Measurements from ENCODE around the gene ZNF473.
"Not testable (repeated sequence)": the region's sequence is repeated elsewhere in the genome, so short reads cannot be mapped to it uniquely, and the experiment has no call there.

The ZNF473 gene

GRCh38 chr19:50087153-50087552 lies 61.3 kb downstream of the ZNF473 start:
- H3K27me3 ChIP-seq (ENCODE audit: control insufficient read depth in 5 of 5, insufficient read depth in 4 of 5, low read length in 5 of 5); H3K27ac ChIP-seq (ENCODE audit: low read depth, low read length); H3K4me1 ChIP-seq (ENCODE audit: control insufficient read depth in 5 of 5, insufficient read depth in 5 of 5, low read length in 5 of 5); H3K36me3 ChIP-seq (ENCODE audit: control insufficient read depth in 5 of 5, insufficient read depth in 5 of 5, low read length in 5 of 5); H3K9me3 ChIP-seq (ENCODE audit: control insufficient read depth in 5 of 5, low read length in 5 of 5); H3K9ac ChIP-seq (ENCODE audit: low read length in 5 of 5); H3K4me3 ChIP-seq (ENCODE audit: low read depth in 1 of 5, low read length in 5 of 5): not testable (repeated sequence)

GRCh38 chr19:50090706-50091105 lies 64.9 kb downstream of the ZNF473 start:
- H3K27me3 ChIP-seq (ENCODE audit: control insufficient read depth in 5 of 5, insufficient read depth in 4 of 5, low read length in 5 of 5); H3K4me1 ChIP-seq (ENCODE audit: control insufficient read depth in 5 of 5, insufficient read depth in 5 of 5, low read length in 5 of 5); H3K27ac ChIP-seq (ENCODE audit: low read depth, low read length); H3K4me3 ChIP-seq (ENCODE audit: low read depth in 1 of 5, low read length in 5 of 5); H3K9ac ChIP-seq (ENCODE audit: low read length in 5 of 5); H3K9me3 ChIP-seq (ENCODE audit: control insufficient read depth in 5 of 5, low read length in 5 of 5); H3K36me3 ChIP-seq (ENCODE audit: control insufficient read depth in 5 of 5, insufficient read depth in 5 of 5, low read length in 5 of 5): not testable (repeated sequence)

GRCh38 chr19:50091786-50092185 lies 66.0 kb downstream of the ZNF473 start:
- H3K4me1 ChIP-seq (ENCODE audit: control insufficient read depth in 5 of 5, insufficient read depth in 5 of 5, low read length in 5 of 5); H3K9me3 ChIP-seq (ENCODE audit: control insufficient read depth in 5 of 5, low read length in 5 of 5); H3K4me3 ChIP-seq (ENCODE audit: low read depth in 1 of 5, low read length in 5 of 5); H3K27ac ChIP-seq (ENCODE audit: low read depth, low read length); H3K27me3 ChIP-seq (ENCODE audit: control insufficient read depth in 5 of 5, insufficient read depth in 4 of 5, low read length in 5 of 5); H3K9ac ChIP-seq (ENCODE audit: low read length in 5 of 5); H3K36me3 ChIP-seq (ENCODE audit: control insufficient read depth in 5 of 5, insufficient read depth in 5 of 5, low read length in 5 of 5): not testable (repeated sequence)

DNA sequence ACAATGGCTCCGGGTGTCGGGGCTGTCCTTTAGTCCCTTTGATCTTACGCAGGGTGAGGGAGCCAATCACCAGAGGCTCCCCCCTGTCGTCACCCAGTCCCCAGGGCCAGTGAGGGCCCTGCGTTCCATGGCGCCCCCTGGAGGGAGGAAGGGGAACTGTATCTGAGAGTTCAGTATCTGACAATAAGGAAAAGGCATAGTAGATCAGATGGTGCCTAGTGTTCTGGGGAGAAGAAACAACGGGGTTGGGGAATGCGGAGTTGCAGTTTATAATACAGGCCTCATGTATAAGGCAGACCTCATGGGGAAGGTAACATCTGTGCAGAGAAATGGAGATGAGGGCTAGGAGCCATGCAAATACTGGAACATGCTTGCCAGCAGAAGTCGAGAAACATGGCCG lies 66.8 kb downstream of the ZNF473 start:
- H3K36me3 ChIP-seq (ENCODE audit: control insufficient read depth in 5 of 5, insufficient read depth in 5 of 5, low read length in 5 of 5); H3K27ac ChIP-seq (ENCODE audit: low read depth, low read length); H3K9me3 ChIP-seq (ENCODE audit: control insufficient read depth in 5 of 5, low read length in 5 of 5); H3K27me3 ChIP-seq (ENCODE audit: control insufficient read depth in 5 of 5, insufficient read depth in 4 of 5, low read length in 5 of 5); H3K4me1 ChIP-seq (ENCODE audit: control insufficient read depth in 5 of 5, insufficient read depth in 5 of 5, low read length in 5 of 5); H3K4me3 ChIP-seq (ENCODE audit: low read depth in 1 of 5, low read length in 5 of 5); H3K9ac ChIP-seq (ENCODE audit: low read length in 5 of 5): not testable (repeated sequence)

DNA sequence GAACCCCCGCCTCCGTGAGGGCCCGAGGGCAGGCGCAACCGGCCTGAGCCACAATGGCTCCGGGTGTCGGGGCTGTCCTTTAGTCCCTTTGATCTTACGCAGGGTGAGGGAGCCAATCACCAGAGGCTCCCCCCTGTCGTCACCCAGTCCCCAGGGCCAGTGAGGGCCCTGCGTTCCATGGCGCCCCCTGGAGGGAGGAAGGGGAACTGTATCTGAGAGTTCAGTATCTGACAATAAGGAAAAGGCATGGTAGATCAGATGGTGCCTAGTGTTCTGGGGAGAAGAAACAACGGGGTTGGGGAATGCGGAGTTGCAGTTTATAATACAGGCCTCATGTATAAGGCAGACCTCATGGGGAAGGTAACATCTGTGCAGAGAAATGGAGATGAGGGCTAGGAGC lies 72.1 kb downstream of the ZNF473 start:
- H3K36me3 ChIP-seq (ENCODE audit: control insufficient read depth in 5 of 5, insufficient read depth in 5 of 5, low read length in 5 of 5); H3K4me3 ChIP-seq (ENCODE audit: low read depth in 1 of 5, low read length in 5 of 5); H3K9me3 ChIP-seq (ENCODE audit: control insufficient read depth in 5 of 5, low read length in 5 of 5); H3K27ac ChIP-seq (ENCODE audit: low read depth, low read length); H3K27me3 ChIP-seq (ENCODE audit: control insufficient read depth in 5 of 5, insufficient read depth in 4 of 5, low read length in 5 of 5); H3K9ac ChIP-seq (ENCODE audit: low read length in 5 of 5); H3K4me1 ChIP-seq (ENCODE audit: control insufficient read depth in 5 of 5, insufficient read depth in 5 of 5, low read length in 5 of 5): not testable (repeated sequence)

- not testable (repeated sequence) for H3K27ac ChIP-seq (ENCODE audit: low read depth, low read length); H3K36me3 ChIP-seq (ENCODE audit: control insufficient read depth in 5 of 5, insufficient read depth in 5 of 5, low read length in 5 of 5); H3K9ac ChIP-seq (ENCODE audit: low read length in 5 of 5); H3K9me3 ChIP-seq (ENCODE audit: control insufficient read depth in 5 of 5, low read length in 5 of 5); H3K27me3 ChIP-seq (ENCODE audit: control insufficient read depth in 5 of 5, insufficient read depth in 4 of 5, low read length in 5 of 5); H3K4me3 ChIP-seq (ENCODE audit: low read depth in 1 of 5, low read length in 5 of 5); H3K4me1 ChIP-seq (ENCODE audit: control insufficient read depth in 5 of 5, insufficient read depth in 5 of 5, low read length in 5 of 5)
Measured at GRCh38 chr19:50098892-50099291, 73.1 kb downstream of the ZNF473 start.

- H3K9me3 ChIP-seq (ENCODE audit: control insufficient read depth in 5 of 5, low read length in 5 of 5); H3K27ac ChIP-seq (ENCODE audit: low read depth, low read length); H3K4me3 ChIP-seq (ENCODE audit: low read depth in 1 of 5, low read length in 5 of 5); H3K9ac ChIP-seq (ENCODE audit: low read length in 5 of 5); H3K4me1 ChIP-seq (ENCODE audit: control insufficient read depth in 5 of 5, insufficient read depth in 5 of 5, low read length in 5 of 5); H3K27me3 ChIP-seq (ENCODE audit: control insufficient read depth in 5 of 5, insufficient read depth in 4 of 5, low read length in 5 of 5); H3K36me3 ChIP-seq (ENCODE audit: control insufficient read depth in 5 of 5, insufficient read depth in 5 of 5, low read length in 5 of 5): not testable (repeated sequence)
Measured at GRCh38 chr19:50099696-50100095, 73.9 kb downstream of the ZNF473 start.

DNA sequence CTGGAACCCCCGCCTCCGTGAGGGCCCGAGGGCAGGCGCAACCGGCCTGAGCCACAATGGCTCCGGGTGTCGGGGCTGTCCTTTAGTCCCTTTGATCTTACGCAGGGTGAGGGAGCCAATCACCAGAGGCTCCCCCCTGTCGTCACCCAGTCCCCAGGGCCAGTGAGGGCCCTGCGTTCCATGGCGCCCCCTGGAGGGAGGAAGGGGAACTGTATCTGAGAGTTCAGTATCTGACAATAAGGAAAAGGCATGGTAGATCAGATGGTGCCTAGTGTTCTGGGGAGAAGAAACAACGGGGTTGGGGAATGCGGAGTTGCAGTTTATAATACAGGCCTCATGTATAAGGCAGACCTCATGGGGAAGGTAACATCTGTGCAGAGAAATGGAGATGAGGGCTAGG lies 75.1 kb downstream of the ZNF473 start:
- H3K4me1 ChIP-seq (ENCODE audit: control insufficient read depth in 5 of 5, insufficient read depth in 5 of 5, low read length in 5 of 5); H3K4me3 ChIP-seq (ENCODE audit: low read depth in 1 of 5, low read length in 5 of 5); H3K27ac ChIP-seq (ENCODE audit: low read depth, low read length); H3K9ac ChIP-seq (ENCODE audit: low read length in 5 of 5); H3K9me3 ChIP-seq (ENCODE audit: control insufficient read depth in 5 of 5, low read length in 5 of 5); H3K27me3 ChIP-seq (ENCODE audit: control insufficient read depth in 5 of 5, insufficient read depth in 4 of 5, low read length in 5 of 5); H3K36me3 ChIP-seq (ENCODE audit: control insufficient read depth in 5 of 5, insufficient read depth in 5 of 5, low read length in 5 of 5): not testable (repeated sequence)

Data from subcutaneous abdominal adipose tissue (tissue), 5 donors.